SK-N-SH (cell line): ENCODE results near the gene BLOC1S1. TPM values are rescaled to one million over a fixed set of nuclear protein-coding genes. Genes with fewer than 3 reads are reported as not detected.

Source experiments
- CTCF ChIA-PET: fragments of 300-600, 350-600 bp; formaldehyde crosslinking; extraction: SDS; loops from one replicate; lab custom pipeline; 2021; lab: Yijun Ruan, JAX
- POLR2A ChIA-PET: fragments of 350-600 bp; sonication (Branson Sonifier 250); formaldehyde crosslinking; extraction: SDS; loops from one replicate; lab custom pipeline; 2020; ENCODE audit warnings: antibody characterized with exemption, inconsistent platforms; lab: Yijun Ruan, JAX
- DNase-seq: peaks from one replicate; pipeline ENCODE4 v3.0.0; 2012
- H2AFZ ChIP-seq: fragments of 200-600 bp; sonication (generic); 2 replicates; pipeline ENCODE4 v1.8.1; 2016; ENCODE audit warnings: antibody characterized with exemption, mild to moderate bottlenecking, low read depth
- H3F3A ChIP-seq: fragments of 200-600 bp; sonication (generic); replicated peaks from 2 replicates; pipeline ENCODE3; 2016; ENCODE audit warnings: antibody characterized with exemption, mild to moderate bottlenecking; ENCODE audit not compliant: insufficient read depth
- H3K27ac ChIP-seq, 2 experiments: fragments of 200-500 bp in 1 of 2; fragments of 200-600 bp in 1 of 2; sonication (Bioruptor generic) in 1 of 2; sonication (generic), shearing (Covaris generic) in 1 of 2; 2 replicates each; pipeline versions ENCODE4 v1.5.1 to v1.6.1; 2014 to 2016; ENCODE audit warnings: low read depth in 2 of 2, inconsistent platforms in 1 of 2, low read length in 1 of 2, mild to moderate bottlenecking in 1 of 2, mixed read lengths in 1 of 2
- H3K27me3 ChIP-seq: fragments of 200-600 bp; sonication (generic), shearing (Covaris generic); 2 replicates; pipeline ENCODE4 v1.6.1; 2016; ENCODE audit warnings: mixed run types; ENCODE audit not compliant: insufficient read depth
- H3K36me3 ChIP-seq, 2 experiments: fragments of 200-500 bp in 1 of 2; fragments of 200-600 bp in 1 of 2; sonication (Bioruptor generic) in 1 of 2; sonication (generic) in 1 of 2; replicated peaks in 1 of 2; 2 replicates each; pipeline versions ENCODE3 to v1.5.1; 2014 to 2016; ENCODE audit warnings: low read length in 1 of 2, mild to moderate bottlenecking in 1 of 2; ENCODE audit not compliant: insufficient read depth in 2 of 2, control insufficient read depth in 1 of 2
- H3K4me1 ChIP-seq, 2 experiments: fragments of 200-500 bp in 1 of 2; fragments of 200-600 bp in 1 of 2; sonication (Bioruptor generic) in 1 of 2; sonication (generic), shearing (Covaris generic) in 1 of 2; 2 replicates each; pipeline versions ENCODE4 v1.5.1 to v1.6.1; 2014 to 2016; ENCODE audit warnings: low read depth in 1 of 2, low read length in 1 of 2, mixed run types in 1 of 2; ENCODE audit not compliant: insufficient read depth in 2 of 2, control insufficient read depth in 1 of 2
- H3K4me2 ChIP-seq: fragments of 200-600 bp; sonication (generic), shearing (Covaris generic); 2 replicates; pipeline ENCODE4 v1.6.1; 2017; ENCODE audit warnings: mixed run types
- H3K4me3 ChIP-seq, 2 experiments: fragments of 200-500 bp in 1 of 2; fragments of 200-600 bp in 1 of 2; sonication (Bioruptor generic) in 1 of 2; sonication (generic), shearing (Covaris generic) in 1 of 2; 2 replicates each; pipeline versions ENCODE4 v1.5.1 to v1.8.1; 2014 to 2016; ENCODE audit warnings: low read depth in 2 of 2, inconsistent platforms in 1 of 2, low read length in 1 of 2, mild to moderate bottlenecking in 1 of 2, mixed read lengths in 1 of 2, moderate library complexity in 1 of 2
- H3K79me2 ChIP-seq: fragments of 200-600 bp; sonication (generic); 2 replicates; pipeline ENCODE4 v1.8.1; 2017; ENCODE audit warnings: mild to moderate bottlenecking; ENCODE audit not compliant: insufficient read depth
- H3K9ac ChIP-seq: fragments of 200-600 bp; sonication (generic); 2 replicates; pipeline ENCODE4 v1.6.1; 2017; ENCODE audit warnings: mixed run types
- H3K9me2 ChIP-seq: fragments of 200-600 bp; sonication (generic); 2 replicates; pipeline ENCODE4 v1.6.1; 2017; ENCODE audit warnings: mixed run types
- H3K9me3 ChIP-seq: fragments of 200-600 bp; sonication (generic); 2 replicates; pipeline ENCODE4 v1.6.1; 2017; ENCODE audit warnings: mixed run types, mild to moderate bottlenecking, moderate library complexity
- H4K20me1 ChIP-seq: fragments of 200-600 bp; sonication (generic); 2 replicates; pipeline ENCODE4 v1.6.1; 2017; ENCODE audit warnings: mild to moderate bottlenecking, mixed run types; ENCODE audit not compliant: insufficient read depth
- CHD2 ChIP-seq: fragments of 150-350 bp; IDR thresholded peaks from 2 replicates; pipeline ENCODE4 v1.6.1; 2018; ENCODE audit warnings: low read length; ENCODE audit not compliant: partially characterized antibody
- ELF1 ChIP-seq: IDR thresholded peaks from 2 replicates; pipeline ENCODE4 v1.4.0; 2012
- FOXM1 ChIP-seq: IDR thresholded peaks from 2 replicates; pipeline ENCODE4 v1.4.0; 2012; ENCODE audit warnings: low read depth, mild to moderate bottlenecking
- GABPA ChIP-seq: IDR thresholded peaks from 2 replicates; pipeline ENCODE4 v1.4.0; 2012; ENCODE audit warnings: low read depth, mild to moderate bottlenecking
- IRF3 ChIP-seq: fragments of 150-350 bp; IDR thresholded peaks from 2 replicates; pipeline ENCODE4 v1.6.1; 2016; ENCODE audit warnings: mild to moderate bottlenecking, low read depth, low read length
- MAX ChIP-seq: IDR thresholded peaks from 2 replicates; pipeline ENCODE4 v1.4.0; 2012; ENCODE audit warnings: low read depth
- MXI1 ChIP-seq: IDR thresholded peaks from 2 replicates; pipeline ENCODE4 v1.6.1; 2012; ENCODE audit warnings: mild to moderate bottlenecking, low read depth, low read length, improper control_type of control experiment
- NFIC ChIP-seq: IDR thresholded peaks from 2 replicates; pipeline ENCODE4 v1.4.0; 2012; ENCODE audit warnings: borderline replicate concordance
- NRF1 ChIP-seq: IDR thresholded peaks from 2 replicates; pipeline ENCODE4 v1.6.1; 2012; ENCODE audit warnings: low read depth, mild to moderate bottlenecking, low read length
- POLR2AphosphoS5 ChIP-seq: IDR thresholded peaks from 2 replicates; pipeline ENCODE4 v1.6.1; 2012; ENCODE audit warnings: low read depth, low read length
- RAD21 ChIP-seq: IDR thresholded peaks from 2 replicates; pipeline ENCODE4 v1.6.1; 2012; ENCODE audit warnings: mild to moderate bottlenecking, low read length
- RCOR1 ChIP-seq: fragments of 150-350 bp; IDR thresholded peaks from 2 replicates; pipeline ENCODE4 v1.6.1; 2017; ENCODE audit warnings: antibody characterized with exemption, low read length
- REST ChIP-seq: IDR thresholded peaks from 2 replicates; pipeline ENCODE4 v1.6.1; 2012; ENCODE audit warnings: mild to moderate bottlenecking, low read depth, low read length, moderate library complexity
- RXRA ChIP-seq: IDR thresholded peaks from 2 replicates; pipeline ENCODE4 v1.4.0; 2012; ENCODE audit warnings: low read depth, mild to moderate bottlenecking, borderline replicate concordance
- SIN3A ChIP-seq: IDR thresholded peaks from 2 replicates; pipeline ENCODE4 v1.6.1; 2012; ENCODE audit warnings: low read depth, mild to moderate bottlenecking, low read length, moderate library complexity, borderline replicate concordance
- USF2 ChIP-seq: fragments of 150-350 bp; IDR thresholded peaks from 2 replicates; pipeline ENCODE4 v1.6.1; 2017; ENCODE audit warnings: antibody characterized with exemption, low read length, low read depth, borderline replicate concordance
- YY1 ChIP-seq: IDR thresholded peaks from 2 replicates; pipeline ENCODE4 v1.4.0; 2012; ENCODE audit warnings: low read depth, mild to moderate bottlenecking
- WGBS: methylation state at CpG from one replicate; pipeline ENCODE4 v1.1.6; 2017; ENCODE audit warnings: low lambda C conversion rate; 5-methylcytosine and 5-hydroxymethylcytosine counted together
- polyA plus RNA-seq, 3 experiments: library from polyadenylated mRNA; depleted of rRNA; stranded (reverse); fragments of >200 nt; gene quantifications; 2 replicates each; pipeline ENCODE4 v1.2.3, GENCODE V29; 2012

BLOC1S1 gene
- polyA plus RNA-seq, 1 of the 3 experiments (the other 2 are of a cell fraction), result 331 TPM

- no peak overlapping the region for H3K4me2 ChIP-seq
- H3K27me3 ChIP-seq, result peaks cover 39% of the 10 kb centered on the region; the same call in 1 of the 2 replicates
- no peaks in the 10 kb centered on the region for H3K9me2 ChIP-seq
- TF ChIP-seq IRF3 (no peak), FOXM1 (no peak), POLR2AphosphoS5 (no peak)
- no peaks in the 10 kb centered on the region for H3K4me1 ChIP-seq
- H3K27ac ChIP-seq, result no peak overlapping the region
- ChIA-PET CTCF (interaction anchor here (1.6 kb wide), 1 partner anchor 17 kb away, joined by 6 read pairs; no protein-coding TSS in a partner anchor), POLR2A (no interaction called here)
- H3K9me3 ChIP-seq, result no peaks in the 10 kb centered on the region
- H3K79me2 ChIP-seq, result no peaks in the 10 kb centered on the region
- no peaks in the 10 kb centered on the region for H4K20me1 ChIP-seq
- no peak overlapping the region for H3K4me3 ChIP-seq
- no peak overlapping the region for H2AFZ ChIP-seq
- H3K9ac ChIP-seq, result no peak overlapping the region
- no peak for DNase-seq
- H3F3A ChIP-seq, result no peaks in the 10 kb centered on the region
- H3K36me3 ChIP-seq, result no peaks in the 10 kb centered on the region
Observed at GRCh38 chr12:55673638-55674037, 42.2 kb upstream of the BLOC1S1 start.

- WGBS, result 32% methylated on average over 8 of the region's 8 CpGs
- Histone ChIP-seq H3K4me1 (no peaks in the 10 kb centered on the region), H2AFZ (no peak overlapping the region), H3K27ac (no peak overlapping the region), H3K27me3 (peaks cover 57% of the 10 kb centered on the region), H3K9me2 (no peaks in the 10 kb centered on the region), H4K20me1 (no peaks in the 10 kb centered on the region), H3K9me3 (no peaks in the 10 kb centered on the region), H3K79me2 (no peaks in the 10 kb centered on the region), H3K4me3 (no peak overlapping the region), H3K4me2 (no peak overlapping the region), H3K9ac (no peak overlapping the region), H3K36me3 (no peaks in the 10 kb centered on the region), H3F3A (peaks cover 4% of the 10 kb centered on the region)
- ChIA-PET POLR2A (no interaction called here), CTCF (interaction anchor here (0.7 to 1.1 kb wide), 3 partner anchors 19 to 49 kb away, joined by 3 read pairs; no protein-coding TSS in a partner anchor)
- no peak for DNase-seq
- TF ChIP-seq NRF1 (no peak), NFIC (no peak), GABPA (no peak)
Observed at GRCh38 chr12:55675666-55676065, 40.2 kb upstream of the BLOC1S1 start.

GRCh38 chr12:55676707-55677106 is 39.1 kb upstream of the BLOC1S1 start:
- H3K27ac ChIP-seq, result no peak overlapping the region
- no peaks in the 10 kb centered on the region for H3K79me2 ChIP-seq
- H3K27me3 ChIP-seq, result peaks cover 66% of the 10 kb centered on the region
- H3K9me2 ChIP-seq, result no peaks in the 10 kb centered on the region
- H3K36me3 ChIP-seq, result no peaks in the 10 kb centered on the region
- no peak for DNase-seq
- 20% methylated on average over 6 of the region's 6 CpGs for WGBS
- no peaks in the 10 kb centered on the region for H3K9me3 ChIP-seq
- H4K20me1 ChIP-seq, result no peaks in the 10 kb centered on the region
- no peaks in the 10 kb centered on the region; a peak in 1 of 4 replicates for H3K4me1 ChIP-seq
- H3K9ac ChIP-seq, result no peak overlapping the region
- CTCF ChIA-PET, result interaction anchor here (0.8 to 2.0 kb wide), 4 partner anchors 19 to 31 kb away, joined by 3 to 9 read pairs (median 4); no protein-coding TSS in a partner anchor
- H2AFZ ChIP-seq, result no peak overlapping the region
- H3F3A ChIP-seq, result peaks cover 4% of the 10 kb centered on the region
- H3K4me3 ChIP-seq, result no peak overlapping the region
- H3K4me2 ChIP-seq, result no peak overlapping the region
- POLR2A ChIA-PET, result no interaction called here
- TF ChIP-seq NFIC (no peak), MXI1 (no peak), YY1 (no peak), RXRA (no peak), CHD2 (no peak), NRF1 (no peak), SIN3A (no peak), RAD21 (no peak), GABPA (no peak), REST (no peak), MAX (no peak), USF2 (no peak), POLR2AphosphoS5 (no peak), ELF1 (no peak), FOXM1 (no peak), RCOR1 (no peak)
